Measurements from ENCODE around the gene NPAT.
"Not testable (repeated sequence)": the region's sequence is repeated elsewhere in the genome, so short reads cannot be mapped to it uniquely, and the experiment has no call there.

The NPAT gene

GRCh38 chr11:108147150-108147549 is 75.3 kb downstream of the NPAT start:
- DNase-seq: no peak

- no peak for DNase-seq
Measured at GRCh38 chr11:108144615-108145014, 77.8 kb downstream of the NPAT start.

- DNase-seq: no peak
Measured at GRCh38 chr11:108142304-108142703, 80.1 kb downstream of the NPAT start.

GRCh38 chr11:108137212-108137611 is 85.2 kb downstream of the NPAT start:
- DNase-seq: no peak

GRCh38 chr11:108135845-108136544 is 86.4 kb downstream of the NPAT start:
- DNase-seq: no peak

- not testable (repeated sequence) for DNase-seq
Measured at GRCh38 chr11:108132993-108133538, 89.4 kb downstream of the NPAT start.

GRCh38 chr11:108131993-108132392 is 90.4 kb downstream of the NPAT start:
- no peak for DNase-seq

GRCh38 chr11:108128772-108129171 is 93.7 kb downstream of the NPAT start:
- no peak for DNase-seq

GRCh38 chr11:108125096-108125495 is 97.3 kb downstream of the NPAT start:
- no peak for DNase-seq

- no peak for DNase-seq
Measured at GRCh38 chr11:108122166-108122628, 100.2 kb downstream of the NPAT start.

GRCh38 chr11:108121274-108122155 is 100.9 kb downstream of the NPAT start, which contains the start of gene ACAT1:
Gene ACAT1, plus strand, starts transcription at chr11:108121567. Its CDS starts 40 bp downstream, at chr11:108121607.
- DNase-seq: peak; percentile 64 to 86

GRCh38 chr11:108120936-108121273 is 101.5 kb downstream of the NPAT start:
- DNase-seq: not testable (repeated sequence)

GRCh38 chr11:108117746-108118371 is 104.6 kb downstream of the NPAT start:
- DNase-seq: no peak

GRCh38 chr11:108115500-108116140 is 106.8 kb downstream of the NPAT start:
- no peak for DNase-seq

GRCh38 chr11:108112057-108112456 is 110.4 kb downstream of the NPAT start:
- DNase-seq: no peak

- DNase-seq: no peak
Measured at GRCh38 chr11:108111126-108111525, 111.3 kb downstream of the NPAT start.
